ENCODE data around the gene RPL3. TPM values are rescaled to one million over a fixed set of nuclear protein-coding genes. Genes with fewer than 3 reads are reported as not detected.

RPL3 gene
- total RNA-seq, 1 experiment from 2014 or later: 2,830 TPM

GRCh38 chr22:39314251-39314971, 5.0 kb downstream of the RPL3 start:
- H3K9me3 ChIP-seq (ENCODE audit: control insufficient read depth, low read depth, low read length): no peaks in the 10 kb centered on the region
- H4K8ac ChIP-seq (replicated peaks; ENCODE audit: insufficient read length, low read depth, low read length): no peak overlapping the region
- peaks cover 8% of the 10 kb centered on the region for H4K20me1 ChIP-seq (ENCODE audit: control insufficient read depth, insufficient read depth, insufficient read length)
- peak; percentile 47; the same call in 2 of the 3 replicates for TF ChIP-seq CTCF (conservative IDR thresholded peaks at IDR 0.05)
- no peak overlapping the region for H3T11ph ChIP-seq (ENCODE audit: low read length)
- peak; percentile 54 for DNase-seq
- Mint-ChIP-seq H3K4me1 (peaks cover 52 to 55% of the 10 kb centered on the region in 2 experiments), H3K27ac (peak overlapping the region in 2 of 3 experiments; percentile 23 to 91; a peak in 4 of 7 replicates), H3K36me3 (ENCODE audit: insufficient read depth in 1 of 3, low read depth in 3 of 3) (peaks cover 79 to 100% (median 90%) of the 10 kb centered on the region in 3 experiments), H3K9me3 (no peaks in the 10 kb centered on the region; a peak in 2 of 5 replicates), H3K27me3 (ENCODE audit: low read depth) (peaks cover 12% of the 10 kb centered on the region), H3K4me3 (peak overlapping the region; percentile 63 to 99; a peak in 4 of 5 replicates)
- H2BK12ac ChIP-seq (ENCODE audit: insufficient read length, low read depth, low read length): no peak overlapping the region
- no peak overlapping the region for H4K5ac ChIP-seq (ENCODE audit: insufficient read length, low read depth, low read length)
- H2BK15ac ChIP-seq (ENCODE audit: low read depth, low read length): no peak overlapping the region
- H3K14ac ChIP-seq (ENCODE audit: insufficient read depth, low read length): no peak overlapping the region
- no peak overlapping the region for H3K27ac ChIP-seq (ENCODE audit: insufficient read length, low read depth, low read length)
- H3K4ac ChIP-seq (ENCODE audit: low read depth, low read length): no peak overlapping the region
- no peak overlapping the region for H2AFZ ChIP-seq (ENCODE audit: low read length)
- no peak overlapping the region for H3K18ac ChIP-seq (ENCODE audit: insufficient read length, low read depth, low read length)
- H3K4me2 ChIP-seq (ENCODE audit: insufficient read depth, insufficient read length, low read length): peak overlapping the region; percentile 23
- no peaks in the 10 kb centered on the region for H3K27me3 ChIP-seq (ENCODE audit: insufficient read depth, low read length)
- peaks cover 3% of the 10 kb centered on the region for H3K23me2 ChIP-seq (ENCODE audit: insufficient read length, low read depth, low read length, poor library complexity, severe bottlenecking)
- no CpG with 5 or more reads among the region's 14 CpGs for WGBS (ENCODE audit: extremely low coverage, insufficient read length, low lambda C conversion rate)
- H3K4me1 ChIP-seq (ENCODE audit: insufficient read depth, low read length): no peaks in the 10 kb centered on the region
- H3K9ac ChIP-seq (ENCODE audit: extremely low read depth, insufficient read length, low read length): no peak overlapping the region
- peaks cover 4% of the 10 kb centered on the region for H3K79me1 ChIP-seq (ENCODE audit: insufficient read depth, low read depth, low read length, poor library complexity, severe bottlenecking)
- H3K56ac ChIP-seq (ENCODE audit: insufficient read length, low read depth, low read length): no peak overlapping the region
- peaks cover 21% of the 10 kb centered on the region for H3K79me2 ChIP-seq (ENCODE audit: insufficient read depth, low read length)
- H3K23ac ChIP-seq (ENCODE audit: insufficient read length, low read depth, low read length): no peak overlapping the region
- H2BK120ac ChIP-seq (ENCODE audit: low read depth, low read length, poor library complexity, severe bottlenecking): no peak overlapping the region
- no peak overlapping the region for H2AK5ac ChIP-seq (ENCODE audit: insufficient read length, low read length)
- no peak overlapping the region for H2BK20ac ChIP-seq (ENCODE audit: low read depth, low read length, poor library complexity, severe bottlenecking)
- no peak overlapping the region for H4K91ac ChIP-seq (ENCODE audit: insufficient read length, low read depth, low read length)
- H2BK5ac ChIP-seq (ENCODE audit: insufficient read length, low read length): no peak overlapping the region
